ENCODE results near the gene CREBBP.

The CREBBP gene

GRCh38 chr16:3744018-3744417 lies 136.5 kb downstream of the CREBBP start:
- H3K4me3 ChIP-seq (ENCODE audit: low read depth, low read length), result no peak overlapping the region
- ChIA-PET POLR2A (no interaction called here), CTCF (interaction anchor here (1.3 kb wide), 1 partner anchor 53 kb away, joined by 3 read pairs; no protein-coding TSS in a partner anchor)
- TF ChIP-seq CTCF (IDR thresholded peaks at IDR 0.05; ENCODE audit: insufficient read depth, low read length, missing control alignments), result no peak
- DNase-seq (ENCODE audit: low read depth, low spot score), result no peak

DNA sequence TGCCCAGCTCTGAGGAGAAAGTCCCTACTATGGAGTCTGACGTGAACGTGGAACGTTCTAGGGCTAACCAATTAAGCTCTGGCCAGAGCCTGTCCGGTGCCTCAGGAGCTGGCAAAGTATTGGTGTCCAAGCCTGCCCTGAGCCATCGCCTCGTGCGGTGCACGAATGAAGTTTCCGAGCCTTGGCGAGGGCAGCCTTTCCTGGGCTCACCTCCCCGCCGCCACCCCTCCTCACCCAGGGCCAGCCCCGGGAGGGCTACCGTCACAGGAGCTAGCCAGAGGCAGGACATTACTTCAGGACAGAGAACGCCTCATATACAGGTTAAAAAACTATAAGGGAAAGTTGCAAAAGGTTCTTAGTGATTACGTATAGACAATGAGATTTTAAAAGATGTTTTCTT lies 139.6 kb downstream of the CREBBP start:
- no peak for DNase-seq (ENCODE audit: low read depth, low spot score)
- ChIA-PET CTCF (no interaction called here), POLR2A (no interaction called here)
- no peak overlapping the region for H3K4me3 ChIP-seq (ENCODE audit: low read depth, low read length)
- no peak for TF ChIP-seq CTCF (IDR thresholded peaks at IDR 0.05; ENCODE audit: insufficient read depth, low read length, missing control alignments)

DNA sequence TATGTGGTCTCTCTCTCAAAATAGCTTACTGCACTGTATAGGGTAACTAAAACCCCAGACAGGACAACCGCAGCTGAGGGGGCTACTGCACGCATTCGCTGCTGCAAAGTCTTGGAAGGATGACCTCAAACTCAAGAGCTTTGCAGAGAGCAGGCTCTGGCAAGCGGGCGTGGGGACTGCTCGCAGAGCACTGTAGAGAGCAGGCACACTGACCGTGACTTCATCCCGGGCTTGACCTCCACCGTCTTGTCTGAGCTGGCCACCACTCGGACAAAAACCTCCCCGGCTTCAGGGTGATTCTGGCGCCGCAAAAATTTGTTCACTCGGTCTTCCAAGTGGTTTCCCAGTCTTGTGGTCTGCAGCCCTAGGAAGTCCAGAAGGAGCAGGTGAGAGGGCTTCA lies 140.3 kb downstream of the CREBBP start:
- POLR2A ChIA-PET, result no interaction called here
- no peak for DNase-seq (ENCODE audit: low read depth, low spot score)
- TF ChIP-seq CTCF (IDR thresholded peaks at IDR 0.05; ENCODE audit: insufficient read depth, low read length, missing control alignments), result no peak
- CTCF ChIA-PET, result no interaction called here
- H3K4me3 ChIP-seq (ENCODE audit: low read depth, low read length), result no peak overlapping the region

GRCh38 chr16:3739636-3740035 lies 140.9 kb downstream of the CREBBP start:
- no peak for DNase-seq (ENCODE audit: low read depth, low spot score)
- no peak overlapping the region for H3K4me3 ChIP-seq (ENCODE audit: low read depth, low read length)
- ChIA-PET CTCF (no interaction called here), POLR2A (no interaction called here)
- TF ChIP-seq CTCF (IDR thresholded peaks at IDR 0.05; ENCODE audit: insufficient read depth, low read length, missing control alignments), result no peak

- ChIA-PET CTCF (interaction anchor here (0.6 kb wide), 1 partner anchor 74 kb away, joined by 3 read pairs; no protein-coding TSS in a partner anchor), POLR2A (no interaction called here)
- no peak for TF ChIP-seq CTCF (IDR thresholded peaks at IDR 0.05; ENCODE audit: insufficient read depth, low read length, missing control alignments)
- H3K4me3 ChIP-seq (ENCODE audit: low read depth, low read length), result no peak overlapping the region
- no peak for DNase-seq (ENCODE audit: low read depth, low spot score)
Measured at GRCh38 chr16:3738541-3738940, 142.0 kb downstream of the CREBBP start.

- no peak overlapping the region for H3K4me3 ChIP-seq (ENCODE audit: low read depth, low read length)
- no peak for DNase-seq (ENCODE audit: low read depth, low spot score)
- ChIA-PET POLR2A (interaction anchor here (0.7 kb wide), 1 partner anchor 60 kb away, joined by 4 read pairs; no protein-coding TSS in a partner anchor), CTCF (interaction anchor here (0.6 kb wide), 1 partner anchor 75 kb away, joined by 3 read pairs; no protein-coding TSS in a partner anchor)
- no peak for TF ChIP-seq CTCF (IDR thresholded peaks at IDR 0.05; ENCODE audit: insufficient read depth, low read length, missing control alignments)
Measured at GRCh38 chr16:3738128-3738527, 142.4 kb downstream of the CREBBP start.
